GM18861 (cell line): ENCODE results near the gene ANKRD52.

Experiments used
- ATAC-seq: cut with Tn5 transposase; IDR thresholded peaks from one replicate; pipeline ENCODE4 v1.9.1; 2021; ENCODE audit not compliant: unreplicated experiment

ANKRD52 gene

DNA sequence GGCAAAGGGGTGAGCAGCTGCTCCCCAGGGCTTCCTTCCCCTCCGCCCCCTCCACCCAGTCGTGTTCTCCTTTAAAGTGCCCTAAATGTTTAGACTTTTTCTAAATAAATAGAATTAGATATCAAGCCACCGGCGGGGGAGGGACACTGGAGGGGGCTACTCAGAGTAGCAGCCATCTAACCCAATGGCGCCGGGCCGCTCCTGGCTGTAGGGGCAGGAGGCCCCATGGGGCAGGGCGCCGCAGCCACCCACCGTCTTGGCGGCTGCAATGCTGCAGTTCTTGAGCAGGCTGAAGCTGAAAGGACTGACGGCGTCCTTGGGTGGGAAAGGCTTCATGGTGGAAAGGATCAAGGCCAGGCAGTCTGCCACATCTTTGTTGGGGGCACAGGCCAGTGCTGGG is 15.2 kb downstream of the ANKRD52 start:
- no peak for ATAC-seq

GRCh38 chr12:56241424-56242303 is 16.5 kb downstream of the ANKRD52 start:
- no peak for ATAC-seq

- no peak for ATAC-seq
Observed at GRCh38 chr12:56237552-56237951, 20.6 kb downstream of the ANKRD52 start.

DNA sequence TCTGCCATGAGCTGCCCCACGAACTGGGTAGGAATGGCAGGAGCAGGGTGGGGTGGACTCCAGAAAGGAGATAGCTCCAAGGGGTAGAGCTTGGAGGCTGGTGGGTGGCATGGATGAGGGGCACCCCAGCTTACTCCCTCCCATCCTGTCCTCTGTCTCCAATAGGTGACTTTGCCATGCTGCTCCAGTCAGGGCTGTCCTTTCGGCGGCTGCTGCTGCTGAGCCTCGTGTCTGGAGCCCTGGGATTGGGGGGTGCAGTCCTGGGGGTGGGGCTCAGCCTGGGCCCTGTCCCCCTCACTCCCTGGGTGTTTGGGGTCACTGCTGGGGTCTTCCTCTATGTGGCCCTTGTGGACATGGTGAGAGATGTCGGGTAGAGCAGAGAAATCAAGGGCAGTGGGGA is 21.2 kb downstream of the ANKRD52 start:
- no peak for ATAC-seq

- ATAC-seq = no peak
Observed at GRCh38 chr12:56236091-56236490, 22.1 kb downstream of the ANKRD52 start.

DNA sequence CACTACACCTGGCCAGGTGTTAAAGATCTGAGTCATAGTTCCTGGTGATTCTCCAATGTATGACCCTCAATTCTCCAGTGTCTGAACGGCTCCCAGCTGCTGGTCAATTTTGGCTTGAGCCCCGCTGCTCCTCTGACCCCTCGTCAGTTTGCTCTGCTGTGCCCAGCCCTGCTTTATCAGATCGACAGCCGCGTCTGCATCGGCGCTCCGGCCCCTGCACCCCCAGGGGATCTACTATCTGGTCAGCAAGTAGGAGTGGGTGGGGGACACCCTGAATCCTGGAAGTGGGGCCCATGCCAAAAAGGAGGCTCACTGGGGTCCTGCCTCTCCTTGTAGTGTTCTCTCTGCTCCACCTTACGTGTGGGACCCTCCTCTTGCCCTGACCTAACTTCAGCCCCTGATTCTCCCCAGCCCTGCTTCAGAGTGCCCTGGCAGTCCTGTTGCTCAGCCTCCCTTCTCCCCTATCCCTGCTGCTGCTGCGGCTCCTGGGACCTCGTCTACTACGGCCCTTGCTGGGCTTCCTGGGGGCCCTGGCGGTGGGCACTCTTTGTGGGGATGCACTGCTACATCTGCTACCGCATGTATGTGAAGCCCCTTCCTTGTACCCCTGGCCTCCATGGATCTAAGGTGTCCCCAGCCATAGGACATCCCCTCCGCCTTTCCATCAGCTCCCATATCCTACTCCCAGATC is 23.3 kb downstream of the ANKRD52 start:
- ATAC-seq = no peak

DNA sequence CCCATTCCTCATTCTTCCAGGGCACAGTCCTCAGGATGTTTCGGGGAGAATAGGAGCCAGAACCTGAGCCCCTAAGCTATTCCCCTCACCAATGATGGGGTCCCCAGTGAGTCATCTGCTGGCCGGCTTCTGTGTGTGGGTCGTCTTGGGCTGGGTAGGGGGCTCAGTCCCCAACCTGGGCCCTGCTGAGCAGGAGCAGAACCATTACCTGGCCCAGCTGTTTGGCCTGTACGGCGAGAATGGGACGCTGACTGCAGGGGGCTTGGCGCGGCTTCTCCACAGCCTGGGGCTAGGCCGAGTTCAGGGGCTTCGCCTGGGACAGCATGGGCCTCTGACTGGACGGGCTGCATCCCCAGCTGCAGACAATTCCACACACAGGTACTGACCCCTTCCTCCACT is 27.0 kb downstream of the ANKRD52 start:
- ATAC-seq = no peak

GRCh38 chr12:56230432-56231183 is 27.6 kb downstream of the ANKRD52 start:
- no peak for ATAC-seq

DNA sequence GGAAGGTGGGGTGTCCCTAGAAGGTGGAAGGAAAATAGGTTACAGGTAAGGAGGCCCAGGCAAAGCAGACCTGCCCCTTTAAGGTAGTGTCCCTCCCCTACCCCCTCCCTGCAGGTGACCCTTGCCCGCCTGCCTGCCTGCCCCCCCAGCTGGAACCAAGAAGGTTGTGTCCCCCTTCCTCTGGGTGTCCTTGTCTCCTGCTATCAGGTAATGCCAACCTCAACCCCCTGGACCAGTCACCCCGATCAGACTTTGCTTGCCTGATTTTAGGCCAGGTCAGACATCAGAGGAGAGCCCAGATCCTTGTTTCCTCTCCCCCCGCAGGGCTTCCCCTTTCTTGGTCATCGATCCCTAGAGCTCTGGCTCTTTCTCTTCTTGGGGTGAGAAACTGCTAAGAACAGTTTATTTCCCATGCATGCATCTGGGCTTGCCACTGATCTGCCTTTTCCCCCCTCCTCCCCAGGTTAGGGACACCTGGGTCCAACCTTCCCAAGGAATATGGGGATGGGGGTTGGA is 28.2 kb downstream of the ANKRD52 start, which contains the start of gene SLC39A5:
Gene SLC39A5 (plus strand): TSS at position 136 of the 516 bp plus-strand sequence. CDS start 1,224 bp downstream, outside the sequence.
- no peak for ATAC-seq

DNA sequence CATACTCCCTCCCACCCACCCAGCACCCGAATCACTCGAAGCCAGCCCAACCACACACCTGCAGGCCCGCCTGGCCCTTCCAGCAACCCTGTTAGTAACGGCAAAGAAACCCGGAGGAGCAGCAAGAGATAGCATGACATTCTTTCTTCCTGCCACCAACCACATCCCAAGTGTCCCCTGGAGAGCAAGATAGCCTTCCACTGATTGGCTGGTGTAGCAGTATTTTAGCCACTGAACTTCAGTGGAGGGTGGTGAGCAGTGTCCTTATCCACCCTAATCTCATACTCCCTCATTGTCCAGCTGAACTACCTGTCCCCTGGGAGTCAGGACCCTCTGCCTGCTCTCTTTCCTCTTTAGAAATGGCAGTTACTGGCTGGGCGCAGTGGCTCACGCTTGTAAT is 29.1 kb downstream of the ANKRD52 start:
- no peak for ATAC-seq

- no peak for ATAC-seq
Observed at GRCh38 chr12:56224954-56225353, 33.2 kb downstream of the ANKRD52 start.

GRCh38 chr12:56224102-56224701 is 34.0 kb downstream of the ANKRD52 start, which contains the start of gene NABP2:
NABP2 (plus strand) TSS chr12:56224342; CDS start chr12:56224857, 515 bp downstream.
- ATAC-seq = peak; percentile 61

DNA sequence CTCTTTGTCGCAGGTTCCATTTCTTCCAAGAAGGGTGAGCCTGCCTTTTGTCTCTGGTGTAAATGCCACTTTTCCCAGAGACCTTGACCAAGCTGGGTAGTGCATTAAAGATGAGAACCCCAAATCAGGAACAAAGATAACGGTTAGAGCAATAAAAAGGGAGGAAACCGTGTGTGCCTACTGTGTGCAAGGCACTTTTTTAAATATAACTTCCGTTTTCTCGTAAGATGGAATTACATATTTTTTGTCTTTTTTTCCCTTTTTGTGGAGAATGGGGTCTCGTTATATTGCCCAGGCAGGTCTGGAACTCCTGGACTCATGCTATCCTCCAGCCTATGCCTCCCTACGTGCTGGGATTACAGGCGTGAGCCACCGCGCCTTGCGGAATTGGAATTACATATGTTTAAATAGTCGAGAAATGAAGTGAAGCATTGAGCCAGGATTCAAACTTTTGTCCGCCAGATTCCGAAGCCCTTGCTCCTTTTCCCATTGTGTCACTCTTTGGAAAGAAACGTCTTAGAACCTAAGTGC is 34.5 kb downstream of the ANKRD52 start:
- ATAC-seq = peak; percentile 5

DNA sequence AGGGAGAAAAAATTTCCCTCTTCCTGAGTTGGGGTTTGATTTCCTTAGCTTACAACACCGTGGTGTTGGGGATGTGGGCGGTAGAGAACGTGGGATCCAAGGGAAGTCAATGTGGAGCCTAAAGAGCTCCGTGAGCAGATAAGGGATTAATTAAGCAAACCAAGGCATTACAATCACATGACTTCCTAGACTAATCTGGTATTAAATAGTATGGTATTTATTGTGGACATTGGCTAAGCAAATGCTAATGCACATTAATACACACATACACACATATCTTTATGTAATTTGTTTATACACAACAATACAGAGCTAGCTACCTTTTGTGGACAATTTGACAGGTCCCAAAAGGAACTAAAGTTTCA is 35.7 kb downstream of the ANKRD52 start:
- ATAC-seq = no peak

DNA sequence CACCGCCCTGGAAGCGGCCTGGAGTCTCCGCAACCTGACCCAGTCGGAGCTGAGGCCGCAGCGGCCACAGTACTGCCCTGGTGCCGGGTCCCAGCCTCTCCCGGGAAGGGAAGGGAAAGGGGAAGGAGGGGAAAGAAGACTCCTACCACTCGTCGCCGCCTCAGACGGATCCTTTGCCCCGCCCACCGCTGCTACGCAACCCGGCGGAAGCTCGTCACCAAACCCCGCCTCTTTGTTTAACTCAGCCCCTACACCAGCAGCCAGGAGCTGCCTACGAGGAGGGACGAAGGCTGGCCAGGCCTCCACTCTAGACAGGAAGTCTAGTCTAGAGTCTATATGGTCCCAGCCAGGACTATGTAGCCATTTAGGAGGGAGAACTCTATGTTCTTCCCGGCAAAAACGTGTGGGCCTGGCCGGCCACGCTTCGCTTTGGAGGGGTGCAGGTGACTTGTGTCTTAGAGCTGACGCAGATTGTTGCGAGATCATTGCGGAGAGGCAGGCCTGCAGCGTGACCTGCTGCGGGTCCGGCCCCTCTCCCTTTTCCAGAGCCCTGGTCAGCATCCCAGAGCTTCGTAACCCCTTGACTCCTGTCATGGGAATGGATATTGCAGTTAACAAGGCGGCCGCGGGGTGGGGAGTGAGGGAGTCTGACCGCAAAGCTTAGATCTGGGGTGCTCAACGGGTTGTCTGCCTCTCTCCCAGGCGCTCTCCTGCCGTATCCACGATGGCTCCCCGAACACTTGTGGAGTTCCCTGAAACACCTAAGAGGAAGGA is 36.2 kb downstream of the ANKRD52 start, which contains the start of gene RNF41:
Gene RNF41 (minus strand): TSS at position 166 of the 774 bp plus-strand sequence. CDS start 7,875 bp downstream, outside the sequence.
- ATAC-seq = peak; percentile 75

DNA sequence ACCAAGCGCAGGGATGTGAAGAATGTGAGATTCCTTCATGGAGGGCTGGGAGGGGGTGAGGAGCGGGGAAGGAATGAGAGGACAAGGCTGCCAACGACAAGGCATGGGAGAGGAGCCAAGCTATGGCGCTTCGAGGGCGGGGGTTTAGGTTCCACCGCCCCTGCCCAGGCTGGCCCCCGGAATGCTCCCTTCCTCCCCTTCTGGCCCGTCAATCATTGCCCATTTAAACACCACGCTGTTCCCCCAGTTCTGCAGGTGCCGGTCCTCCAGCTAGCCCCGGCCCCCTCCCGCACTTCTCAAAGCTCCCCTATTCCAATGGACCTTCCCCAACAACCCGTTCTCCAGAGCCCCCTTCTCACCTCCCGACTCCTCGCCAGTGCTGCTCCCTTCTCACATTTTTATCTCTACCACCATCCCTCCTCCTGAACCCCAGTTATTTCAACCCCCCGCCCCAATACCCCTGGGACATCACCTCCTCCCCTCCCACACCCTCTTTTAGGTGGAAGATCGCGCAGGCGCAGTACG is 36.9 kb downstream of the ANKRD52 start:
- no peak for ATAC-seq

DNA sequence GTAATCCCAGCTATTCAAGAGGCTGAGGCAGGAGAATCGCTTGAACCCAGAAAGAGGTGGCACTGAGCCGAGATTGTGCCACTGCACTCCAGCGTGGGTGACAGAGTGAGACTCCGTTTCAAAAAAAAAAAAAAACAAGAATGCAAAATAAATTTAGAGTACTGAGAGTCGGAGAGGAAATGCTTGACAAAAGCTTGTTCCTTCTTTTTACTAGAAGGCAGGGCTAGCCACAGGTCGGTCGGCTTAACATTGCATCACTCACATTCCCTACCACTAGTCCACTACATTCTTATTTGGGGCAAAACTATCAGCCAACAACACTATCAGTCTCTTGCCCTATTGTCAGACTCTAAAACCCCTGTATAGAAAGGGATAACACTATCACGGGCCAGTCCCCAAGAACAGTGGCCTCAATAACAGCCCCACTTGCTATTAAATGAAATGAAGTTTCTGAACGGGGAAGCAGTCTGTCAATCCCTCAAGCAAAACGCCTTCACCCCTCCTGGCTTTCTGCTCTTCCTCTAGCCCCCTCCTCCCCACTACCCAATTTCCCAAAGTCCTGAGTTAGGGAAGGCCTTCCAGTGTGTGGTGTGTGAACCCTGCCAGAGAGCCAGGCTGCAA is 37.5 kb downstream of the ANKRD52 start:
- no peak for ATAC-seq

GRCh38 chr12:56219840-56220239 is 38.3 kb downstream of the ANKRD52 start:
- ATAC-seq = no peak

DNA sequence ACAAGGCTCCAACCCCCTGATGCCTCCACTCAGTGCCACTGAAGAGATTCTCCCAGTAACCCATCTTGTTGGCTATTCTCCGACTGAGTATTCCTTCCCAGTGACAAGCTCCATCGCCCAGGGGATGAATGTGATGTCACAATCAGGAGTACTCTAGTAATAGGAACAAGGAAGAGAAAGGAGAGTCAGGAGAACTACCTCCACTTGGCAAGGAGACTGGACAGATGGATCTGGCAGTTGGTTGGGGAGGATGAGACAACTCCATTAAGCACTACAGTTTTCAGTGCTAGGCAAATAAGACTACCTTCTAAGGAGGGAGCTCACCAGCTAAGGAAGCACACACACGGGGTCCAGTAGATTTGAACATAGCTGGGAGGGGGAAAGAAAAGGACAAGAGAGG is 41.7 kb downstream of the ANKRD52 start:
- no peak for ATAC-seq
